HG03571 (cell line): ENCODE results near the gene MCUR1.
"Not testable (repeated sequence)": the region's sequence is repeated elsewhere in the genome, so short reads cannot be mapped to it uniquely, and the experiment has no call there.

Experiments
- ATAC-seq: cut with Tn5 transposase; IDR thresholded peaks from one replicate; pipeline ENCODE4 v1.9.1; 2021; ENCODE audit not compliant: unreplicated experiment

Gene MCUR1

DNA sequence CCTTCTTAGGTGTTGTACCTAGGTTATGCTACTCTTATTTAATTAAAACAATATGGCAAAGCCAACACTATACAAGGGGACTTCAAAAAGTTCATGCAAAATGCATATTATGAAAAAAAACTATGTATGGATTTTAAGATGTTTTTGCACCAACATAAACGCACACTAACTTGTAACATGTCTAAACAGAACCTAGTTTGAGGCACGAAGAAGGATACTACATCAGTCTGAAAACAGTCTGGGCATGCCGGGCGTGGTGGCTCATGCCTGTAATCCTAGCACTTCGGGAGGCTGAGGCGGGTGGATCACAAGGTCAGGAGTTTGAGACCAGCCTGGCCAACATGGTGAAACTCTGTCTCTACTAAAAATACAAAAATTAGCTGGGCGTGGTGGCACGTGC, 34.2 kb downstream of the MCUR1 start:
- not testable (repeated sequence) for ATAC-seq

DNA sequence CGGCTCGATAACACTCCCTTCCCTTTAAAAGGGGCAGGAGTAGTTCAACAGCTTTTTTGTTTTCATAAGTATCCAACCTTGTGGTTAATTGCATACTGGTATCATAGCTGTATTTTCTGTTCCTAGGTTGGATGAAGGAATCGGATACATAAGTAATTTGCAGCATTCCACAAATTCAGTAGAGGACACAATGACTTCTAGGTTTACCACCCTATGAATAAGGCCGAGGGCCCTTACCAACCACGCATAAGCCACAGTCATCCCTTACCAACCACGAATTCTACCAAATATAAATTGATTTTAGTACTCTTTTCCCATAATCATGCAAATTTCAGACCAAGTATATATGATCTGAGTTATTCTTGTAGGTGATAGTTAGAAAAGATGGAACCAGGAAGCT, 36.3 kb downstream of the MCUR1 start:
- ATAC-seq: no peak

DNA sequence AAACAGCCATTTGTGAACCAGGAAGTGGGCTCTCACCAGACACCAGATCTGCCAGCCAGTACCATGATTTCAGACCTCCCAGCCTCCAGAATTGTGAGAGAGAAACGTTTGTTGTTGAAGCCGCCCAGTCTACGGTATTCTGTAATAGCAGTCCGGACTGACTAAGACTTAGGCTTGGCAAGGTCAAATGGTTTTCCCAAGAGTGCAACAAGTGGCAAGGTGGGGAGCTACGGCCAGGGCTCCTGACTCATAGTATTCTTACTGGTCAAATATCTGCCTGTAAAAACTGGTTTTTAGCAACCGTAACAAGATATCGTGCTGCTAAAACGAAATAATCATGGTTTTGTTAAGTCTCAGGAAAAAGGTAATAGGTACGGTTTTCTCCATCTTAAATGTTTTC, 37.8 kb downstream of the MCUR1 start:
- ATAC-seq: no peak

DNA sequence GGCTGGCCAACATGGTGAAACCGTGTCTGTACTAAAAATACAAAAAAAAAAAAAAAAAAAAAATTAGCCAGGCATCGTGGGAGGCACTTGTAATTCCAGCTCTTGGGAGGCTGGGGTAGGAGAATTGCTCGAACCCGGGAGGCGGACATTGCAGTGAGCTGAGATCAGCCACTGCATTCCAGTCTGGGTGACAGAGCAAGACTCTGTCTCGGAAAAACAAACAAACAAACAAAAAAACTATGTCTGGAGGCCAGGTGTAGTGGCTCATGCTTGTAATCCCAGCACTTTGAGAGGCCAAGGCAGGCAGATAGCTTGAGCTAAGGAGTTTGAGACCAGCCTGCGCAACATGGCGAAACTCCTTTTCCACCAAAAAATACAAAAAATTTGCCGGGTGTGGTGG, 38.9 kb downstream of the MCUR1 start:
- not testable (repeated sequence) for ATAC-seq

DNA sequence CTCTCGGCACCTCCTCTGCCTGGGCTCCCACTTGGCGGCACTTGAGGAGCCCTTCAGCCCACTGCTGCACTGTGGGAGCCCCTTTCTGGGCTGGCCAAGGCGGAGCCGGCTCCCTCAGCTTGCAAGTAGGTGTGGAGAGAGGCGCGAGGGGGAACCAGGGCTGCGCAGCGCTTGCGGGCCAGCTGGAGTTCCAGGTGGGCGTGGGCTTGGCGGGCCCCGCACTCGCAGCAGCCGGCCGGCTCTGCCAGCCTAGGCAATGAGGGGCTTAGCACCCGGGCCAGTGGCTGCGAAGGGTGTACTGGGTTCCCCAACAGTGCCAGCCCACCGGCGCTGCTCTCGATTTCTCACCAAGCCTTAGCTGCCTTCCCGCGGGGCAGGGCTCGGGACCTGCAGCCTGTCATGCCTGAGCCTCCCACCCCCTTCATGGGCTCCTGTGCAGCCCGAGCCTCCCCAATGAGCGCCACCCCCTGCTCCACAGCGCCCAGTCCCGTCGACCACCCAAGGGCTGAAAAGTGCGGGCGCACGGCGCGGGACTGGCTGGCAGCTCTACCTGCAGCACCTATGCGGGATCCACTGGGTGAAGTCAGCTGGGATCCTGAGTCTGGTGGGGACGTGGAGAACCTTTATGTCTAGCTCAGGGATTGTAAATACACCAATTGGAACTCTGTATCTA, 41.9 kb downstream of the MCUR1 start:
- ATAC-seq: not testable (repeated sequence)

DNA sequence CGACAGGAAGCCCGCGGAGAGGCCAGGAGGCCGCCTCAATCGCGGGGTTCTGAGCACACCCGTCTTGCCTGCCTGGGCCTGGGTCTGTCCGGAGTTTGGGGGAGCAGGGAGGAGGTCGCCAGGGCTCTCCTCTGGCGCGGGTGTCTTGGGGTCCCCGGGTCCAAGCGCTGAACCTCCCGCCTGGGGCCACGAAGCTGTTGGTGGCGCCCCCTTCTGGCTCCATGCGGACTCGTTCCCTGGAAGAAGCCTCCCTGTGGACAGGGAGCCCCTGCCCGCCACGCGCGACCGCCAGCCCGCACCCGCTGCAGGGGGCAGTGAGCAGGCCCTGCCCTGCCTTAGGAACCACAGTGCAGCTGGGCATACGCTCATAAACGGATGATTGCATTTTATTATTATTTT, 44.7 kb downstream of the MCUR1 start:
- no peak for ATAC-seq

DNA sequence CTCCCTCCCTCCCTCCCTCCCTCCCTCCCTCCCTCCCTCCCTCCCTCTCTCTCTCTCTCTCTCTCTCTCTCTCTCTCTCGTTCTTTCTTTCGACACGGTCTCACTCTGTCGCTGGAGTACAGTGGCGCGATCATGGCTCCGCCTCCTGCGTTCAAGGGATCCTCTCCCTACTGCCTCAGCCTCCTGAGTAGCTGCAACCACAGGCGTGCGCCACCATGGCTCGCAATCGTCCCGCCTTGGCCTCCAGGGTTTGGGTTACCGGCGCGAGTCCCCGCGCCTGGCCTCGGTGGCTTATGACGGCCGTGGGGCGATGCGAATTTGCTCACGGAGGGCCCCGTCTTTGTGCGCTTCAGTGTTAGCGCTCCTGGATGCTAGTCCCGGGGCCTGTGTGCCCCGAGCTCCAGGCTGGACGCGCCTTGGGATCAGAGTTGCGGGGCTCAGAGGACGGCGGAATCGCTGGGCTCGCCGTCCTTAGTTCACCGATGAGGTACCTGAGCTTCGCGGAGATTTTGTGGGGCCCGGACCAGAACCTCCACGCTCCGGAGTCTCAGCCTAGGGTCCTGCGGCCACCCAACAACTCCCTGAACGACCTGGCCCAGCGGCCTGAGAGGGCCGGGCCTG, 45.2 kb downstream of the MCUR1 start:
- ATAC-seq: no peak

DNA sequence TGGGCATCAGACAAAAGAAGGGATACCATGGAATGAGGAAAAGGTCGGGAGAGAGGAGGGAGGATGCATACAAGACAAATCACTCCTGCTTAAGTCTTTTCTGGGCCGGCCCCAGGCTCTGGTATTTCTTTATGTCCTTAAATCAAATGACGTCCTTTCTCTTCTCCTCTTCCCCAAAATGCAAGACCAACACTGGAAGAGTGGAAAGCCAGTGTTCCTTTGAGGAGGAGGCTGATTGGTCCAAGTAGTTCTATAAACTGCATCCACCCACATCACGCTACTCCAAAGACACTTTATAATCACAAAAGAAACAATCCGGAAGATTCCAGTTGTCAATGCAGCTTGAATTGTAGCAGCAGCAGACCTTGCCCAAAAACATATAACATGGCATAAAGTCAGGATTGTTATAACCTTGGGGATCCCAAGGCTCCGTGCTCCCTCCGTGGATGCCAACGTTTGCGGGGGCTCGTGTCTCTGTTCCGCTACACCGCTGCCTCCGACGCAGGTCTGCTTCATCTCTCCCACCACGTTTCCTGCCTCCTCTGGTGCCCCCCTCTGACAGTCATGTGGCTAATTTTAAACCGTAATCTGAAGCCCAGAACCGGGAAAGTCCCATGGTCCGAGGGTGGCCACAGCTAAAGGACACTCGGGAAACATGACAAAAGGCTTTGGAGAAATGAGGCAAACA, 47.1 kb downstream of the MCUR1 start:
- no peak for ATAC-seq

DNA sequence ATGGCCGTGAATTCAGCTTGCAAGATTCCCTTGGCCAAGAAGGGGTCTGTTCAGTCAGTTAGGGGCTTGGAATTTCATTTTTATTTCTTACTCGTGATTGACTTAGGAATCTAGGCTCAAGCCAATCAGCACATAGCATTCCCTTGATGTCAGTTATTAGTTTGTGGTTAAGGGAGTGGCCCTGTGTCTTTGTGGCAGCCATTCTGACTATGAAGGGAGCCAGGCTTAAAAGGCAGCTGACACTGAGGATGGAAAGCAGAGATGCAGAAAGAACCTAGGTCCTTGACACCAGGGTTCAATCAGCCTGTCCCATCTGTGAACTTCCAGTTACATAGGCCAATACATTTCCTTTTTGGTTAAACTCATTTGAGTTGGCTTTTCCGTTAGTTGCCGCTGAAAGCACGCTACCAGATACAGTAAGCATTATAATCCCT, 48.1 kb downstream of the MCUR1 start:
- no peak for ATAC-seq

DNA sequence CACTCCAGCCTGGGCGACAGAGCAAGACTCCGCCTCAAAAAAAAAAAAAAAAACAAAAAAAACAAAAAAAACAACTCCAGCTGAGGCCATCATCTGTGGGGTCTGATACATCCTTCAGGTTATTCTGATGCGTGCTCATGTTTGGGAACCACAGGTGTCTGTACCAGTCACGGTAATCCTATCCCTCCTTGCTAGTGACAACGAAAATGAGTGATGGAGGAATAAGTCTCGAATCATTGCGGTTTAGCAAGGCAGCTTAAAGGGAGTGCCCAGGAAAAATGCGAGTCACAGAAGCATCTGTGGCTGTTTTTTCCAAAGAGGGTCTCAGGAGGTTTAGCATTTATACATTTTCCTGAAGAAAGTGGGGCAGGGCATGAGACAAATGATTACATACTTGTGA, 48.8 kb downstream of the MCUR1 start:
- ATAC-seq: no peak

DNA sequence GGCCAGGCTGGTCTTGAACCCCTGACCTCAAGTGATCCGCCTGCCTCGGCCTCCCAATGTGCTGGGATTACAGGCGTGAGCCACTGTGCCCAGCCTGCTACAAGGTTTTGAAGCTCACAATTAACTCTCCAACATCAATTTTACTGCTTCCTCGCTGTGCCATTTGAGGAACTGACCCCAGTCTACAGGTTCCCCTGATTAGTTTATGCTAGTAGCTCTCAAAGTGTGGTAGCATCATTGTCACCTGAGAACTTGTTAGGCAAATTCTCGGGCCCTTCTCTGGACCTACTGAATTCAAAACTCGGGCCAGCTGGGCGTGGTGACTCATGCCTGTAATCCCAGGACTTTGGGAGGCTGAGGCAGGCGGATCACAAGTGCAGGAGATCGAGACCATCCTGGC, 49.4 kb downstream of the MCUR1 start:
- no peak for ATAC-seq

DNA sequence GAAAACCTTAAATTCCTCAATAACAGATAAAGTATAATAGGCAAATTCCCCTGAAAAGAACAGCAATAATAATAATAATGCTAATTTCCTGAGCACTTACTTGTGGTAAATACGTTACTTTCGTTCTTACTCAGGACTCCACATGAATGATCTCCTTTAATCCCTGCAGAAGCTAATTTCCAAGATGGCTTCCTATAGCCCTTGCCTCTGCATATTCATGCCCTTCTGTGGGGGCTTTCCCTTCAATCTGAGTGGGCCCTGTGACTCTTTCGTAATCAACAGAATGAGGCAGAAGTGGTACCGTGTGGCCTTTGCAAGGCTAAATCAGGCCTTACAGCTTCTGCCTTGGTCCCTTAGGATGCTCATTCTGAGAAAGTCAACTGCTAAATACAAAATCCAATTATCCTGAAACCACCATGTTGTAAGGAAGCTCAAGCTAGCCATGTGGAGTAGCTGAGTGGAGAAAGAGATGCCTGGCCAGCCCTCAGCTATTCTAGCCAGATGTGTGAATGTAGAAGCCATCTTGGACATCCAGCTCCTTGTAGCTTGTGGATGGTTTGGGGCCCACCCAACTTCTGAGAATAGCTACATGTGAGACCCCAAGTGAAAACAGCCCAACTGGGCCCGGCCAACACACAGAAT, 50.5 kb downstream of the MCUR1 start:
- no peak for ATAC-seq

DNA sequence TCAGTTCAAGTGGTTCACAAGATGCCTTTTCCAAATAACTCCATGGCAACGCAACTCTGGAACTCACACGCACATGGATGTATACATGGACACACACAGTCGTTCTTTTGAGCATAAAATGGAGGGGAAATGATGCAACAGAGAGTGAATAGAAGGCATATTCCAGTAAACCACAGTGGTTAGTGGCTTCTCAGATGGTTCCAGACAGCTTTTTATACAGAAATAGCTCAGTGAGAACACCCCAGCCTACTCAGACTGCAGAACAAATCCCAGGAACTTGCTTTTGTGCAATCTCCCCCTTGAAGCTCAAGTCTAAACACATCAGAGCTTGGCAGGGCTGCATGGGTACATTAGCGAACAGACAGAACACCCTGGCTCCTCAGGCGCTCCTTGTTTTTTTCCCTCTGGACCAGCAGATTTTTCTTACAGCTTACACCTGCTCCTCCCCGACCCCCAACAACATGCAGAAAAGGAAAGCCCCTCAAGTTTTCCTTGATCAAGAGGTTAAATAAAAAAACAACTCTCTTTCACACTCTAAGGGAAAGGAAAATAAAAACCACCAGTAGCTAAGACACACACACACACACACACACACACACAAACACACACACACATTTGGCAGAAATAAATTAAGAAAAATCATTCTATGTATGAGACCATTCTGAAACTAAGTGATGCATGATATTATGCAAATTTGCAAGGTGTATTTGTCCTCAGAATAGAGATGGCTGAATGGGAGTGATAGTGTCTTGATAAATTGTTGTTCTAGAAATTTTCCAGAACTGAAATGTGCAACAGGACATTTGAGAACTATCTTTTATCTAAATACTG, 51.5 kb downstream of the MCUR1 start:
- ATAC-seq: no peak

DNA sequence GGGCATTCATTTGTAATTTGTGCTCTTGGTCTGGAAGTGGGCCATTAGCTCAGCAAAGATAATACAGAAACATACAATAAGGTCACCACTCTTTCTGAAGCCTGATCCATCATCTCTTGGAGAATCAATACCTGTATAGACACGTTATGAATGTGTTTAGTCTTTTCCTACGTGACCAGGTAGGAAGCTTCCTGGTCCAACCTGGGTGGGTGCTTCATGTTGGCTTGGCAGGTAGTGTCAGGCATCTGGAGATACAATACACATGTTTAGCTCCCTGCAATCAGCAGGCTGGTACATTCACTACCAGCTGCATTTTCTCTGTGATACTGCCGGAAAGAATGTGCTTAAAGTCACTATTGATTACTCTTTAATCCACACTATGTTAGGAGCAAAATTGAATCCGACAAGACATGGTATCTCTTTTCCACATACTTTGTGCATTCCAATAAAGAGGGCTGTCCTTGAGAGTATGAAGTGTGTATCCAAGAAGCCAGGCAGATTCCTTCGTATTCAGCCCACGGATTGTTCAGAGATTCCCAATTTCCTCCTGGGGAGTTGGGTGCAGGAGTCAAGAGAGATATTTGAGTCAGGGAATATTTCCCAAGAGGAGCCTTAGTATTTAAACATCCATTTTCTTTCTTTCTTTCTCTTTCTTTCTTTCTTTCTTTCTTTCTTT, 52.9 kb downstream of the MCUR1 start:
- no peak for ATAC-seq

DNA sequence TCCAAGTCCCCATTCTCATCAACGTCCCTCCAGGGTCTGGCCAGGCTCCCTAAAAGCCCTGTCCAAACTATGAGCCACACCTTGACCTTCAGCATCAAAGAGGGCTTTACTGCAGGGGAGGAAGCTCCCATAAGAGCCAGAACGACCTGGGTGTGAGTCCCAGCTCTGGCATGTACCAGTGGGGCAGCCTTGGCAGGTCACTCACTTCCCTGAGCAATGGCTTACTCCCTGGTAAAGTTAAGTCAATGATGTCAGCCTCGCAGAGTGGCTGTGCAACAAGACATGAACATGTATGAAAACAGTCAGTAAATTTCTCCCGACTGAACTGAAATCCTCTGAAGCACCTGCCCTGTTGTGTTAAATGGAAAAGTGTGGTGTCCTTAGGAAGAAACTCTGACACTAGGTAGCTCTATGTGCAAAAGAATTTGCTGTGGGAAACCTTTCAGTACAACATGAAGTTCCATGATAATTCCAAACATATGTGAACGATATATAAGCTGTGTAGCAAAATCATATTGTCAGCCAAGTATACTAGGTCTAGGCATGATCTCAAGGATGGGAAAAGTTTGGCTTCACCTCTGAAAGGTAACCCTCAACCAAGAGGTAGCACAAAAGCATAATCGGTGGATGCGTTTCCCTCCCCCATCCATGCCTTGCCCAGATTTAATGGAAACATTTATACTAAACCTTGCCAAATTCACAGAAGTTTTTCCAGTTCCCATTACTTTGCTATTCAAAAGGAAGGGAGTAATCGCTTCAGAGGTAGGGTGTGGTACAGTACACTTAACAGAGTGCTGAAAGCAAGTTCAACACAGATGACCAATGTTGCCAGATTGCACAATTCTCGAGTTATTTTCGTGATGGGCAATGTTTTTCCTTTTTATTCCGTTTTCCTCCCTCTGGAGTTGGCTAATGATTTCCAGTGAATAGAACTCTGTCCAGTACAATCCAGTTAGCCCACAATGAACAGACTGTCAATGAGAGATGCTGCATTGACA, 53.8 kb downstream of the MCUR1 start:
- no peak for ATAC-seq

DNA sequence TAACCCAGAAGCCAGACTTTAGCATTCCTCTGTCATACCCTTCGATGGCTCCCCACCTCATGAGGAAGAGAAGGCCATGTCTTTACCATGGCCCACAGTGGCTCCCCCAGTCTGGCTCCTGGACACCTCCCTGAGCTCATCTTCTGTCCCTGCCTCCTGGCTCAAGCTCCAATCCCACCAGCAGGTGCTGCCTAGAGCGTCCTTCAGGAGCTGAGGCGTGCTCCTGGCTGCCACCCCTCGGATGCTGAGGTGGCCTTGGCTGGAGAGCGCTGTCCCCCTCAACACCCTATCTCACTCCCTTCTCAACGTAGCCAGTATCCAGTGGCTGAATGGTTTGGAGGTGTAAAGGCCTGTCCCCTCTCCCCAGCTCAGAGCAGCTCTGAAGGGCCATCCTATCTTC, 55.3 kb downstream of the MCUR1 start:
- ATAC-seq: no peak

DNA sequence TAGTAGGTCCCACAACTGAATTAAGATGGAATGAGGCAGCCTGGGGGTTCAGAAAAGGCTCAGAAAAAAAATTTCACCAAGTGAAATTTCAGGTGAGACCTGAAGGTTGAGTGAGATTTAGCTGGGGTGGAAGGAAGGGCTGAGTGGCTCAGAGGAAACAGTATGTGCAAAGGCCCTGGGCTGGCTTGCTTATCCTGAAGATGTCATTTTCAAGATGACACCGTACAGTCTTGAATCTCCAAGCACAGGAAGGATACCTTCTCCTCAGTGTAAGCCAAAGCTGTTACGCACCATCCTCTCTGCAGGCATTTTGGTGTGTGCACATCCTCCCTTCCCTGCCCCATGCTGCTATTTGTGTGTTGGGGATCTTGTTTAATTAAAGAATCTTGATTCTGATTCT, 59.7 kb downstream of the MCUR1 start:
- ATAC-seq: no peak

DNA sequence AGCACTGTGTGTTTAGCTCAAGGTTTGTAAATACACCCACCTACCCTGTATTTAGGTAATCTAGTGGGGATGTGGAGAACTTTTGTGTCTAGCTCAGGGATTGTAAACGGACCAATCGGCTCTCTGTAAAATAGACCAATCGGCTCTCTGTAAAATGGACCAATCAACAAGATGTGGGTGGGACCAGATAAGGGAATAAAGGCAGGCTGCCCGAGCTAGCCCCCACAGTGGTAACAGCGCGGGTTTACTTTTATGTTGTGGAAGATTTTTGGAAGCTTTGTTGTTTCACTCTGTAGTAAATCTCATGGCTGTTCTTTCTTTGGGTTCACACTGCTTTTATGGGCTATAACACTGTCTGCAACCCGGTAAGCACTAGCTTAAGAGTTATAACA, 70.6 kb downstream of the MCUR1 start:
- ATAC-seq: no peak
